Testis (tissue), 2 donors: Measurements from ENCODE around the gene PTPRG.

Experiments
- POLR2A ChIP-seq: fragments of 450-650 bp; IDR thresholded peaks from one replicate; pipeline ENCODE4 v1.6.1; 2017; ENCODE audit warnings: antibody characterized with exemption, mild to moderate bottlenecking, moderate library complexity
- TF ChIP-seq, protein P1 (sequence below), 3 experiments: fragments of 450-650 bp in 2 of 3; fragments of 200-600 bp in 1 of 3; sonication (generic) in 1 of 3; IDR thresholded peaks; one replicate each; pipeline ENCODE4 v1.5.1; 2016 to 2019; ENCODE audit warnings: antibody characterized with exemption in 3 of 3, mild to moderate bottlenecking in 2 of 3, moderate library complexity in 1 of 3

DNA sequence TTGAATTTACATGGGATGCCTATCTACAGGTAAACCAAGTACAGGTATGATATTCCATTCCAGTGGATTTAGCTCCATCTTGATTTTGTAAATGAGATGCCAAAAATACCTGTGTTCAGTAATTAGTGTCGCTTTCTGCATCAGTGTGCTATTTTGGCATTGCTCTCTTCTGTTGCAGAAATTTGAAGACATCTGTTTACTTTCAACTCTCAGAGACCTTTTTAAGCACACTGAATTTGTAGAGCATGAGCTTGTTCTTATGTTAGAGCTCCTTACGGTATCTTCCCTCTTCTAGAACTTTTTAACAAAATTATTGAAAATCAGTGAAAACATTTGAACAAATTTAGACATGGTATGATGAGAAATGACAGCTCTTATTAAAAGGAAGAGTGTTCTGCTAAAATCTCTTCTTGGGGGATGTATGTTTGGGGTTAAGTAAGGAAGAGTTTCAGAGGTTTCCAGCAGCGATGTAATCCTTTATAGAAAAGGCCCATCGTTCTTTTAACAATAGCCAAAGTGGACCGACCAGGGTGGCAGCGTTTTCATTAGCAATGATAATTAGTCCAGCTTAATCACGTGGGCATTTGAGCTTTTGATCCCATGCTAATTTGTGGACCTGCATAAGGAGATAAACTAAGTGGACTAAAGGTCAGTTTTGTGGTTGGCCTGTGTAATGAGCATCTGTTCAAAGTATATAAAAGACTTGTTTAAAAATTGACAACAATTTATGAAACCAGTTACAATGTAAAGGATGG lies 385.4 kb downstream of the PTPRG start:
- TF ChIP-seq, protein P1, sequence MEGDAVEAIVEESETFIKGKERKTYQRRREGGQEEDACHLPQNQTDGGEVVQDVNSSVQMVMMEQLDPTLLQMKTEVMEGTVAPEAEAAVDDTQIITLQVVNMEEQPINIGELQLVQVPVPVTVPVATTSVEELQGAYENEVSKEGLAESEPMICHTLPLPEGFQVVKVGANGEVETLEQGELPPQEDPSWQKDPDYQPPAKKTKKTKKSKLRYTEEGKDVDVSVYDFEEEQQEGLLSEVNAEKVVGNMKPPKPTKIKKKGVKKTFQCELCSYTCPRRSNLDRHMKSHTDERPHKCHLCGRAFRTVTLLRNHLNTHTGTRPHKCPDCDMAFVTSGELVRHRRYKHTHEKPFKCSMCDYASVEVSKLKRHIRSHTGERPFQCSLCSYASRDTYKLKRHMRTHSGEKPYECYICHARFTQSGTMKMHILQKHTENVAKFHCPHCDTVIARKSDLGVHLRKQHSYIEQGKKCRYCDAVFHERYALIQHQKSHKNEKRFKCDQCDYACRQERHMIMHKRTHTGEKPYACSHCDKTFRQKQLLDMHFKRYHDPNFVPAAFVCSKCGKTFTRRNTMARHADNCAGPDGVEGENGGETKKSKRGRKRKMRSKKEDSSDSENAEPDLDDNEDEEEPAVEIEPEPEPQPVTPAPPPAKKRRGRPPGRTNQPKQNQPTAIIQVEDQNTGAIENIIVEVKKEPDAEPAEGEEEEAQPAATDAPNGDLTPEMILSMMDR (IDR thresholded peaks at IDR 0.05): no peak
- TF ChIP-seq POLR2A: no peak
